ENCODE measurements around the gene MRPL47. TPM values are rescaled to one million over a fixed set of nuclear protein-coding genes. Genes with fewer than 3 reads are reported as not detected.
"Not testable (repeated sequence)": the region's sequence is repeated elsewhere in the genome, so short reads cannot be mapped to it uniquely, and the experiment has no call there.

Gene MRPL47
- total and polyA plus RNA-seq, 2 donors (not counting 1 experiment from before 2014, with no cell fraction given): 27.6 to 62.4 TPM

DNA sequence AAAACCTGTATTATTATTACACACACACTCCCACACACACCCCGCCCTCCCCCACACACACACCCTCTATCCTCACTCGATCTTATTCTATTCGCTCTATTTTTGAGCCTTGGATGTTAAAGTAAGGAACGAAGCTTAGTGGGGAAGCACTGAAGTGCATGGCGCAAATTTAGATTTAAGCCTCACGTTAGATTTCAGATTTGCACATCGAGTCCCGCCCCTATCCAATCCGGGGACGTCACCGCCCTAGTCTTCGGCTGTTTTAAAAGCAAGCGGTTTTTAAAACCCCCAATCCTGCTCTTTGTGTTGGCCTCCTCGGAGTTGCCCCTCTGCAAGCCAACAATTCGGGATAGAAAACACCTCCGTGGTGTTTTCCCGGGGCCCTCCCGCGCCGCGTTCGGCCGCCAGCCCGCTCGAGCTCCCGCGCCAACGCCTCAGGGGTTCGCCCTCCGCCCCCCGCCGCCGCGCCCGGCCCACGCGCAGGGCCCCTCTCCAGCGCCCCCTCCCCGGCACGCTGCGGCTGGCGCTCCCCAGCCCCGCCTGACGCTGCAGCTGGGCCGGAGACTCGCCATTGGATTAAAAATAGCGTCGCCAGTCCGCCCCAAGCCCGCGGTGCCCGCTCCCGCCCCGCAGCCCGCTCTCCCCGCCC lies 48.1 kb upstream of the MRPL47 start, which contains the start of gene USP13:
TSS of gene USP13 (plus strand) at position 594 of the 649 bp plus-strand sequence. CDS start 186 bp downstream, outside the sequence.
- Histone ChIP-seq H3K27ac (ENCODE audit: insufficient read depth, low read length) (peak within 1 kb of the TSS; percentile 88), H3K9ac (ENCODE audit: insufficient read depth, low read length) (peak within 1 kb of the TSS; percentile 94), H3K79me2 (ENCODE audit: control insufficient read depth, insufficient read depth, low read length) (peaks cover 32% of the 10 kb centered on the region), H3K4me2 (ENCODE audit: extremely low read depth, insufficient read depth, low read length) (peak within 1 kb of the TSS; percentile 83), H3K36me3 (ENCODE audit: control insufficient read depth, insufficient read depth, low read length) (no peaks in the 10 kb centered on the region), H3K4me1 (ENCODE audit: control insufficient read depth, extremely low read depth, insufficient read depth, low read length) (peaks cover 2% of the 10 kb centered on the region), H3K27me3 (ENCODE audit: control insufficient read depth, insufficient read depth, low read length) (no peaks in the 10 kb centered on the region), H4K20me1 (ENCODE audit: control insufficient read depth, extremely low read depth, insufficient read depth, low read length) (no peaks in the 10 kb centered on the region), H3K4me3 (replicated peaks in 1 of 4; ENCODE audit: control extremely low read depth in 1 of 4, insufficient read depth in 1 of 4, low read depth in 3 of 4, low read length in 4 of 4) (peak within 1 kb of the TSS; percentile 86 to 95 (median 92)), H3K9me3 (ENCODE audit: control insufficient read depth, insufficient read depth, low read depth, low read length) (no peaks in the 10 kb centered on the region), H2AFZ (ENCODE audit: low read length) (peak within 1 kb of the TSS; percentile 92)
- DNase-seq (ENCODE audit: low read depth in 2 of 2): peak; percentile 84 to 85
- TF ChIP-seq CTCF (conservative IDR thresholded peaks at IDR 0.05 in 1 of 2, IDR thresholded peaks at IDR 0.05 in 1 of 2; ENCODE audit: low read depth in 1 of 2, low read length in 2 of 2) (no peak), EZH2 (IDR thresholded peaks at IDR 0.05; ENCODE audit: low read length, missing control alignments) (no peak)

DNA sequence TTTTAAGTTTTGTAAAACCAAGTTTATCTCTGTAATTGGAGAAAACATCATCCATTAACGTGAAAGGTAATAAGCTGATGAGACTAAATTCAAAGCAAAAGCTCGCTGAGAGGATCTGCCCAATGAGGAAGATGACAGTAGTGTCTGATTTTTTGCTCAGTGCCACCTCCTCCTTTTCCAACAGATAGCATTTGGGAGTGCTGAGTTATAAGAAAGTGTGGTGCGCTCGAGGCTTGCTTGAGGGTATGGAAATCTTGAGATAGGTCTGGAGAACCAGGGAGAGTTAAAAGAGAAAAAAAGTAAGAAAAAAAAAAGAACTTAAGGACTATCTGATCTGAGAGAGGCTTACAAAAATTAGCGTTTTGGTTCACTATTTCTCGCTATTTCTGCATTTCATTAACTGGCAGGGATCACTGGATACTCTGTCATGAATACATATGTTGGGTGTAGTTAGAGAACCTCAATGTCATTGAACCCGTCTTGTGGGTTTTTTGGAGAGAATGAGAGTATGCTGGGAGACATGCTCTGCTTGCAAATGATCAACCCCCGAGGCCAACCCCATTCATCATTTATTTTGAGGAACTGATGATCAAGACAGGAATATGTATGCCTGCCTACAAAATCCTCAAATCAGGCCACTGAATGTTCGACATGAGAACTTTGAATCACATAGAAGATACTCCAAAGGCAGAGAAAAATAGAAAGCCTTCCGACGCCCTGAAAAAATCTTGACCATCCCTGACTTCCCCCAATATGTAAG lies 47.4 kb upstream of the MRPL47 start:
- DNase-seq (ENCODE audit: low read depth in 2 of 2): no peak
- Histone ChIP-seq H3K27me3 (ENCODE audit: control insufficient read depth, insufficient read depth, low read length) (no peaks in the 10 kb centered on the region), H3K79me2 (ENCODE audit: control insufficient read depth, insufficient read depth, low read length) (peaks cover 30% of the 10 kb centered on the region), H3K9me3 (ENCODE audit: control insufficient read depth, insufficient read depth, low read depth, low read length) (no peaks in the 10 kb centered on the region), H3K27ac (ENCODE audit: insufficient read depth, low read length) (peak overlapping the region; percentile 80), H3K9ac (ENCODE audit: insufficient read depth, low read length) (no peak overlapping the region), H3K36me3 (ENCODE audit: control insufficient read depth, insufficient read depth, low read length) (no peaks in the 10 kb centered on the region), H4K20me1 (ENCODE audit: control insufficient read depth, extremely low read depth, insufficient read depth, low read length) (no peaks in the 10 kb centered on the region), H3K4me2 (ENCODE audit: extremely low read depth, insufficient read depth, low read length) (peak overlapping the region; percentile 79), H2AFZ (ENCODE audit: low read length) (peak overlapping the region; percentile 43), H3K4me1 (ENCODE audit: control insufficient read depth, extremely low read depth, insufficient read depth, low read length) (peaks cover 2% of the 10 kb centered on the region), H3K4me3 (replicated peaks in 1 of 4; ENCODE audit: control extremely low read depth in 1 of 4, insufficient read depth in 1 of 4, low read depth in 3 of 4, low read length in 4 of 4) (peak overlapping the region; percentile 54 to 95 (median 75))
- TF ChIP-seq EZH2 (IDR thresholded peaks at IDR 0.05; ENCODE audit: low read length, missing control alignments) (no peak), CTCF (conservative IDR thresholded peaks at IDR 0.05 in 1 of 2, IDR thresholded peaks at IDR 0.05 in 1 of 2; ENCODE audit: low read depth in 1 of 2, low read length in 2 of 2) (no peak)

- H3K27ac ChIP-seq (ENCODE audit: insufficient read depth, low read length): no peak overlapping the region
- DNase-seq (ENCODE audit: low read depth in 2 of 2): no peak
- no peaks in the 10 kb centered on the region for H3K9me3 ChIP-seq (ENCODE audit: control insufficient read depth, insufficient read depth, low read depth, low read length)
- H3K79me2 ChIP-seq (ENCODE audit: control insufficient read depth, insufficient read depth, low read length): no peaks in the 10 kb centered on the region
- H4K20me1 ChIP-seq (ENCODE audit: control insufficient read depth, extremely low read depth, insufficient read depth, low read length): no peaks in the 10 kb centered on the region
- TF ChIP-seq CTCF (conservative IDR thresholded peaks at IDR 0.05 in 1 of 2, IDR thresholded peaks at IDR 0.05 in 1 of 2; ENCODE audit: low read depth in 1 of 2, low read length in 2 of 2): no peak
- no peak for TF ChIP-seq EZH2 (IDR thresholded peaks at IDR 0.05; ENCODE audit: low read length, missing control alignments)
- no peaks in the 10 kb centered on the region for H3K4me1 ChIP-seq (ENCODE audit: control insufficient read depth, extremely low read depth, insufficient read depth, low read length)
- no peak overlapping the region for H3K4me2 ChIP-seq (ENCODE audit: extremely low read depth, insufficient read depth, low read length)
- no peaks in the 10 kb centered on the region for H3K36me3 ChIP-seq (ENCODE audit: control insufficient read depth, insufficient read depth, low read length)
- H3K4me3 ChIP-seq (replicated peaks in 1 of 4; ENCODE audit: control extremely low read depth in 1 of 4, insufficient read depth in 1 of 4, low read depth in 3 of 4, low read length in 4 of 4): no peak overlapping the region
- no peaks in the 10 kb centered on the region for H3K27me3 ChIP-seq (ENCODE audit: control insufficient read depth, insufficient read depth, low read length)
- H2AFZ ChIP-seq (ENCODE audit: low read length): no peak overlapping the region
- H3K9ac ChIP-seq (ENCODE audit: insufficient read depth, low read length): no peak overlapping the region
Observed at GRCh38 chr3:179646177-179646576, 41.7 kb upstream of the MRPL47 start.

GRCh38 chr3:179643837-179644236 lies 39.4 kb upstream of the MRPL47 start:
- H3K27me3 ChIP-seq (ENCODE audit: control insufficient read depth, insufficient read depth, low read length); H3K9me3 ChIP-seq (ENCODE audit: control insufficient read depth, insufficient read depth, low read depth, low read length); H2AFZ ChIP-seq (ENCODE audit: low read length); H3K4me2 ChIP-seq (ENCODE audit: extremely low read depth, insufficient read depth, low read length); DNase-seq (ENCODE audit: low read depth in 2 of 2); H4K20me1 ChIP-seq (ENCODE audit: control insufficient read depth, extremely low read depth, insufficient read depth, low read length); H3K36me3 ChIP-seq (ENCODE audit: control insufficient read depth, insufficient read depth, low read length); H3K79me2 ChIP-seq (ENCODE audit: control insufficient read depth, insufficient read depth, low read length); H3K4me1 ChIP-seq (ENCODE audit: control insufficient read depth, extremely low read depth, insufficient read depth, low read length); H3K9ac ChIP-seq (ENCODE audit: insufficient read depth, low read length); H3K27ac ChIP-seq (ENCODE audit: insufficient read depth, low read length); H3K4me3 ChIP-seq (replicated peaks in 1 of 4; ENCODE audit: control extremely low read depth in 1 of 4, insufficient read depth in 1 of 4, low read depth in 3 of 4, low read length in 4 of 4): not testable (repeated sequence)
